ENCODE results near the gene DACT2. TPM values are rescaled to one million over a fixed set of nuclear protein-coding genes. Genes with fewer than 3 reads are reported as not detected.

The DACT2 gene
- total and polyA plus RNA-seq, 10 of the 15 experiments (the other 5 are each of a cell fraction or from before 2014, with no cell fraction given): not detected

- Histone ChIP-seq H4K20me1 (ENCODE audit: control insufficient read depth, insufficient read depth) (no peaks in the 10 kb centered on the region), H2AFZ (ENCODE audit: control insufficient read depth, low read depth, low read length) (no peak overlapping the region), H3K9ac (ENCODE audit: control insufficient read depth, insufficient read depth, low read length) (no peak overlapping the region), H3K4me3 (no peak overlapping the region), H3K9me3 (replicated peaks; ENCODE audit: control insufficient read depth, insufficient read depth, low read length) (no peaks in the 10 kb centered on the region), H3K4me1 (ENCODE audit: control insufficient read depth, insufficient read depth, low read length) (no peaks in the 10 kb centered on the region), H3K27me3 (replicated peaks in 1 of 2; ENCODE audit: control insufficient read depth in 2 of 2, insufficient read depth in 2 of 2, low read length in 1 of 2) (no peaks in the 10 kb centered on the region), H3K79me2 (ENCODE audit: control insufficient read depth, insufficient read depth, low read length) (no peaks in the 10 kb centered on the region), H3K27ac (ENCODE audit: control insufficient read depth, insufficient read depth) (no peak overlapping the region), H3K36me3 (ENCODE audit: control insufficient read depth in 2 of 2, insufficient read depth in 2 of 2, low read length in 1 of 2) (no peaks in the 10 kb centered on the region), H3K4me2 (ENCODE audit: control insufficient read depth, insufficient read depth) (no peak overlapping the region)
- RAD21 ChIA-PET (ENCODE audit: unreplicated experiment): no interaction called here
- no TSS peak for BruUV-seq (replicated peaks)
- SMC1A ChIA-PET (ENCODE audit: uncharacterized antibody, unreplicated experiment): no interaction called here
- FAIRE-seq (no peak), ATAC-seq (no peak), DNase-seq (ENCODE audit: low read depth, low spot score) (no peak)
- CTCF ChIA-PET: no interaction called here
- POLR2A ChIA-PET: no interaction called here
- in situ Hi-C loops (cut with MboI): no loop called here
- intact Hi-C loops (cut with micrococcal nuclease; ENCODE audit: unreplicated experiment): no loop called here
- WGBS (ENCODE audit: insufficient coverage, insufficient replicate concordance, low lambda C conversion rate, missing lambda C conversion rate): 41% methylated on average over 16 of the region's 16 CpGs
- TF ChIP-seq MEF2A (IDR thresholded peaks at IDR 0.05; ENCODE audit: insufficient read depth, low read depth, low read length) (no peak), USF1 (IDR thresholded peaks at IDR 0.05; ENCODE audit: borderline replicate concordance, extremely low read length, insufficient read depth, low read depth, low read length) (no peak), PAX5 (IDR thresholded peaks at IDR 0.05; ENCODE audit: borderline replicate concordance, low read depth, low read length) (no peak), HDAC6 (IDR thresholded peaks at IDR 0.05; ENCODE audit: unreplicated experiment) (no peak), BMI1 (IDR thresholded peaks at IDR 0.05; ENCODE audit: borderline replicate concordance) (no peak), FOS (IDR thresholded peaks at IDR 0.05; ENCODE audit: borderline replicate concordance, extremely low read depth, insufficient read length) (no peak), JUND (IDR thresholded peaks at IDR 0.05; ENCODE audit: low read depth, low read length) (no peak), NR2F1 (conservative IDR thresholded peaks at IDR 0.05) (no peak), BHLHE40 (IDR thresholded peaks at IDR 0.05; ENCODE audit: borderline replicate concordance in 1 of 2, low read depth in 2 of 2, low read length in 1 of 2) (no peak), E4F1 (IDR thresholded peaks at IDR 0.05; ENCODE audit: borderline replicate concordance, partially characterized antibody) (no peak), FOXM1 (IDR thresholded peaks at IDR 0.05; ENCODE audit: low read depth, low read length) (no peak), FOXK2 (IDR thresholded peaks at IDR 0.05) (no peak), IRF4 (IDR thresholded peaks at IDR 0.05; ENCODE audit: low read depth, low read length) (no peak)
- TF ChIP-seq, protein P1, sequence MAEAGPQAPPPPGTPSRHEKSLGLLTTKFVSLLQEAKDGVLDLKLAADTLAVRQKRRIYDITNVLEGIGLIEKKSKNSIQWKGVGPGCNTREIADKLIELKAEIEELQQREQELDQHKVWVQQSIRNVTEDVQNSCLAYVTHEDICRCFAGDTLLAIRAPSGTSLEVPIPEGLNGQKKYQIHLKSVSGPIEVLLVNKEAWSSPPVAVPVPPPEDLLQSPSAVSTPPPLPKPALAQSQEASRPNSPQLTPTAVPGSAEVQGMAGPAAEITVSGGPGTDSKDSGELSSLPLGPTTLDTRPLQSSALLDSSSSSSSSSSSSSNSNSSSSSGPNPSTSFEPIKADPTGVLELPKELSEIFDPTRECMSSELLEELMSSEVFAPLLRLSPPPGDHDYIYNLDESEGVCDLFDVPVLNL (IDR thresholded peaks at IDR 0.05; ENCODE audit: low read depth, low read length): no peak
- TF ChIP-seq, protein P2, sequence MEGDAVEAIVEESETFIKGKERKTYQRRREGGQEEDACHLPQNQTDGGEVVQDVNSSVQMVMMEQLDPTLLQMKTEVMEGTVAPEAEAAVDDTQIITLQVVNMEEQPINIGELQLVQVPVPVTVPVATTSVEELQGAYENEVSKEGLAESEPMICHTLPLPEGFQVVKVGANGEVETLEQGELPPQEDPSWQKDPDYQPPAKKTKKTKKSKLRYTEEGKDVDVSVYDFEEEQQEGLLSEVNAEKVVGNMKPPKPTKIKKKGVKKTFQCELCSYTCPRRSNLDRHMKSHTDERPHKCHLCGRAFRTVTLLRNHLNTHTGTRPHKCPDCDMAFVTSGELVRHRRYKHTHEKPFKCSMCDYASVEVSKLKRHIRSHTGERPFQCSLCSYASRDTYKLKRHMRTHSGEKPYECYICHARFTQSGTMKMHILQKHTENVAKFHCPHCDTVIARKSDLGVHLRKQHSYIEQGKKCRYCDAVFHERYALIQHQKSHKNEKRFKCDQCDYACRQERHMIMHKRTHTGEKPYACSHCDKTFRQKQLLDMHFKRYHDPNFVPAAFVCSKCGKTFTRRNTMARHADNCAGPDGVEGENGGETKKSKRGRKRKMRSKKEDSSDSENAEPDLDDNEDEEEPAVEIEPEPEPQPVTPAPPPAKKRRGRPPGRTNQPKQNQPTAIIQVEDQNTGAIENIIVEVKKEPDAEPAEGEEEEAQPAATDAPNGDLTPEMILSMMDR (IDR thresholded peaks at IDR 0.05 in 2 of 3, conservative IDR thresholded peaks at IDR 0.05 in 1 of 3; ENCODE audit: control insufficient read depth in 2 of 3, extremely low read depth in 1 of 3, insufficient read depth in 1 of 3, low read depth in 3 of 3, low read length in 3 of 3): no peak
- TF ChIP-seq, protein P3, sequence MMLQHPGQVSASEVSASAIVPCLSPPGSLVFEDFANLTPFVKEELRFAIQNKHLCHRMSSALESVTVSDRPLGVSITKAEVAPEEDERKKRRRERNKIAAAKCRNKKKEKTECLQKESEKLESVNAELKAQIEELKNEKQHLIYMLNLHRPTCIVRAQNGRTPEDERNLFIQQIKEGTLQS (IDR thresholded peaks at IDR 0.05; ENCODE audit: borderline replicate concordance, extremely low read depth, low read depth, low read length): no peak
Observed at GRCh38 chr6:168303982-168304751, 15.4 kb downstream of the DACT2 start.
